Esophagus muscularis mucosa (tissue), 4 donors: ENCODE measurements around the gene PROS1.

Source experiments
- EP300 ChIP-seq: sonication (generic); formaldehyde crosslinking; IDR thresholded peaks from one replicate; pipeline ENCODE4 v1.6.1; 2017; ENCODE audit warnings: antibody characterized with exemption
- POLR2A ChIP-seq: fragments of 450-650 bp; IDR thresholded peaks from one replicate; pipeline ENCODE4 v1.6.1; 2017; ENCODE audit warnings: antibody characterized with exemption, moderate library complexity, mild to moderate bottlenecking, low read depth
- POLR2AphosphoS5 ChIP-seq, 2 donors: sonication (generic); formaldehyde crosslinking; IDR thresholded peaks; one replicate each; pipeline ENCODE4 v1.6.1; 2017; ENCODE audit warnings: antibody characterized with exemption in 2 of 2
- TF ChIP-seq, protein P1 (sequence below), 3 experiments: fragments of 200-600 bp in 2 of 3; fragments of 450-650 bp in 1 of 3; sonication (generic) in 2 of 3; IDR thresholded peaks; one replicate each; pipeline ENCODE4 v1.5.1; 2017 to 2019; ENCODE audit warnings: antibody characterized with exemption in 3 of 3, mild to moderate bottlenecking in 2 of 3, moderate library complexity in 1 of 3

GRCh38 chr3:93906245-93906644 lies 67.5 kb downstream of the PROS1 start:
- TF ChIP-seq, protein P1, sequence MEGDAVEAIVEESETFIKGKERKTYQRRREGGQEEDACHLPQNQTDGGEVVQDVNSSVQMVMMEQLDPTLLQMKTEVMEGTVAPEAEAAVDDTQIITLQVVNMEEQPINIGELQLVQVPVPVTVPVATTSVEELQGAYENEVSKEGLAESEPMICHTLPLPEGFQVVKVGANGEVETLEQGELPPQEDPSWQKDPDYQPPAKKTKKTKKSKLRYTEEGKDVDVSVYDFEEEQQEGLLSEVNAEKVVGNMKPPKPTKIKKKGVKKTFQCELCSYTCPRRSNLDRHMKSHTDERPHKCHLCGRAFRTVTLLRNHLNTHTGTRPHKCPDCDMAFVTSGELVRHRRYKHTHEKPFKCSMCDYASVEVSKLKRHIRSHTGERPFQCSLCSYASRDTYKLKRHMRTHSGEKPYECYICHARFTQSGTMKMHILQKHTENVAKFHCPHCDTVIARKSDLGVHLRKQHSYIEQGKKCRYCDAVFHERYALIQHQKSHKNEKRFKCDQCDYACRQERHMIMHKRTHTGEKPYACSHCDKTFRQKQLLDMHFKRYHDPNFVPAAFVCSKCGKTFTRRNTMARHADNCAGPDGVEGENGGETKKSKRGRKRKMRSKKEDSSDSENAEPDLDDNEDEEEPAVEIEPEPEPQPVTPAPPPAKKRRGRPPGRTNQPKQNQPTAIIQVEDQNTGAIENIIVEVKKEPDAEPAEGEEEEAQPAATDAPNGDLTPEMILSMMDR (IDR thresholded peaks at IDR 0.05), result no peak
- TF ChIP-seq EP300 (no peak), POLR2A (no peak), POLR2AphosphoS5 (IDR thresholded peaks at IDR 0.05) (no peak)
